ENCODE data around the gene NKIRAS1.

- TF ChIP-seq CTCF (IDR thresholded peaks at IDR 0.05) (no peak), ZFX (IDR thresholded peaks at IDR 0.05; ENCODE audit: borderline replicate concordance) (no peak)
These were observed 57.6 kb downstream of the NKIRAS1 start for GRCh38 chr3:23859012-23859743.

Measured in 22Rv1 (cell line).